ENCODE measurements around the gene F7.

Gene F7

DNA sequence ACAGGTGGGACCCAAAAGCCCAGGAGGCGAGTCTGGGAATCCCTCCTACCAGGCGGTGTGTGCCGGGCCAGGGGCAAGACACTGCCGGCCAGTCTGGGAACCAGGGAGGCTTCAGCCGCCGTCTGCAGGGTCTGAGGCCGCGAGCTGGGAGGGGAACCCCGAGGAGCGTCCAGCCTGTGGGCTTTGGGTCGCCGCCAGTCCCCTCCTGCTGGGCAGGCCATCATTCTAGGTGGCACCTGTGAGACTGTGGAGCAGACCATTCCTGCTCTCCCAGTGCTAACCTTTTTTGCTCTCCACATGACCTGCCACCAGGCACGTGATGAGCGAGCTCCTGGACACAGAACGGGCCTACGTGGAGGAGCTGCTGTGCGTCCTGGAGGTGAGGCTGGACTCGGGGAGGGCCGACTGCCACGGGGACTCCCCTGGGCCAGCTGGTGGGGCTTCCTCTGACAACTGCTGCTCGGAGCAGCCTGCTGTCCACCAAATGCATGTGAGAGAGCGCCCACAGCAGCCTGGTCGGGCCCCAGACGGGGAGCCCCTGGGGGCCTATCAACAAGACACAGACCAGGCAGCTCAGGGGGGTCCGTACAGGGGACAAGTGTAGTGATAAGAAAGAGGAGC lies 24.6 kb upstream of the F7 start:
- no peaks in the 10 kb centered on the region for H3K9me3 ChIP-seq (ENCODE audit: control insufficient read depth in 2 of 2, low read length in 2 of 2)
- H3K9ac ChIP-seq (ENCODE audit: low read length in 2 of 2) = no peak overlapping the region
- H3K27me3 ChIP-seq (ENCODE audit: control insufficient read depth in 1 of 2, insufficient read depth in 2 of 2, low read length in 2 of 2) = no peaks in the 10 kb centered on the region
- H3K4me3 ChIP-seq (ENCODE audit: low read length in 2 of 2) = no peak overlapping the region
- no peaks in the 10 kb centered on the region for H3K36me3 ChIP-seq (ENCODE audit: control insufficient read depth in 2 of 2, insufficient read depth in 2 of 2, low read length in 2 of 2)
- no peaks in the 10 kb centered on the region for H3K4me1 ChIP-seq (ENCODE audit: control insufficient read depth, insufficient read depth, low read length)
- no peak overlapping the region for H3K27ac ChIP-seq (ENCODE audit: low read length)

DNA sequence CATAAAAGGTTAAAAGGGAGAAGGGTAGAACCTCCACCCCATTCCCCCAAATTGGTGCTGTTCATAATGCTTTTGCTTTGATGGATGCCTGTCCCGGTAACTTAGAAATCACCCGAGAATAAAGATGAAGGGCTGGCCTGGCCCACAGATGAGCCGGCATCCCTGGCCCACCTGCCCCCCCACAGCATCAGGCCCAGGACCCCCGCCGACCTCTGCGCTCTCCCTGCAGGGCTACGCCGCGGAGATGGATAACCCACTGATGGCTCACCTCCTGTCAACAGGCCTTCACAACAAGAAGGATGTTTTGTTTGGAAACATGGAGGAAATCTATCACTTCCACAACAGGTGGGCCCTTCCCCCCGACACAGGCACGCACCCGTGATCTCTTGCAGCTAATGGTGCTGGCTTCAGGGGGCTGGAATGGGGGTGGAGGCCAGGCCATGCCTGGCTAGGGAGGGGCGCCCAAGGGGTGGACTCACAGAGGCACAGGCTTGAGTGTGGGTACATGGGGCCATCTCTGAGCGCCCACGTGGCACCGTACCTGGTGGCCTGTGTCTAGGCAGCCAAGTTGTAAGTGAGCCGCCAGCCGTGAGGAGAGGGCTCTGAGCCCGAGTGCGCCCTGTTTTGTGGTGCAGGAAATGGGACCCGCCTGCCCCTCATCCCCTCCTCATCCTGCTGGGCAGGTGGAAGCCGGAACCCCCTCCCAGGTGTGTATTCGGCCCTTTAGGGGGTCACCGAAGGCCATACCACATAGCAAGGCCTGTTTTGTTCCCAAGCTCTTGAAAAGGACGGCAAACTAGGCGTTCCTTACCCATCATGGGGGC lies 23.2 kb upstream of the F7 start:
- H3K36me3 ChIP-seq (ENCODE audit: control insufficient read depth in 2 of 2, insufficient read depth in 2 of 2, low read length in 2 of 2) = no peaks in the 10 kb centered on the region

GRCh38 chr13:113083022-113083373 lies 22.6 kb upstream of the F7 start:
- H3K4me1 ChIP-seq (ENCODE audit: control insufficient read depth, insufficient read depth, low read length) = no peaks in the 10 kb centered on the region
- H3K27me3 ChIP-seq (ENCODE audit: control insufficient read depth in 1 of 2, insufficient read depth in 2 of 2, low read length in 2 of 2) = peaks cover 0 to 2% of the 10 kb centered on the region in 2 donors
- H3K9ac ChIP-seq (ENCODE audit: low read length in 2 of 2) = no peak overlapping the region
- no peaks in the 10 kb centered on the region for H3K36me3 ChIP-seq (ENCODE audit: control insufficient read depth in 2 of 2, insufficient read depth in 2 of 2, low read length in 2 of 2)
- no peaks in the 10 kb centered on the region for H3K9me3 ChIP-seq (ENCODE audit: control insufficient read depth in 2 of 2, low read length in 2 of 2)
- no peak overlapping the region for H3K27ac ChIP-seq (ENCODE audit: low read length)
- no peak overlapping the region for H3K4me3 ChIP-seq (ENCODE audit: low read length in 2 of 2)

More for the DNA sequence above, 23.2 kb upstream of the F7 start:
- Histone ChIP-seq H3K9ac (ENCODE audit: low read length in 2 of 2) (no peak overlapping the region), H3K4me3 (ENCODE audit: low read length in 2 of 2) (no peak overlapping the region), H3K27me3 (ENCODE audit: control insufficient read depth in 1 of 2, insufficient read depth in 2 of 2, low read length in 2 of 2) (no peaks in the 10 kb centered on the region), H3K4me1 (ENCODE audit: control insufficient read depth, insufficient read depth, low read length) (no peaks in the 10 kb centered on the region), H3K9me3 (ENCODE audit: control insufficient read depth in 2 of 2, low read length in 2 of 2) (no peaks in the 10 kb centered on the region), H3K27ac (ENCODE audit: low read length) (no peak overlapping the region)

- Histone ChIP-seq H3K27me3 (ENCODE audit: control insufficient read depth in 1 of 2, insufficient read depth in 2 of 2, low read length in 2 of 2) (peaks cover 0 to 2% of the 10 kb centered on the region in 2 donors), H3K36me3 (ENCODE audit: control insufficient read depth in 2 of 2, insufficient read depth in 2 of 2, low read length in 2 of 2) (no peaks in the 10 kb centered on the region), H3K4me3 (ENCODE audit: low read length in 2 of 2) (no peak overlapping the region), H3K27ac (ENCODE audit: low read length) (no peak overlapping the region), H3K9me3 (ENCODE audit: control insufficient read depth in 2 of 2, low read length in 2 of 2) (no peaks in the 10 kb centered on the region), H3K4me1 (ENCODE audit: control insufficient read depth, insufficient read depth, low read length) (no peaks in the 10 kb centered on the region), H3K9ac (ENCODE audit: low read length in 2 of 2) (no peak overlapping the region)
Measured at GRCh38 chr13:113083402-113084061, 22.1 kb upstream of the F7 start.

DNA sequence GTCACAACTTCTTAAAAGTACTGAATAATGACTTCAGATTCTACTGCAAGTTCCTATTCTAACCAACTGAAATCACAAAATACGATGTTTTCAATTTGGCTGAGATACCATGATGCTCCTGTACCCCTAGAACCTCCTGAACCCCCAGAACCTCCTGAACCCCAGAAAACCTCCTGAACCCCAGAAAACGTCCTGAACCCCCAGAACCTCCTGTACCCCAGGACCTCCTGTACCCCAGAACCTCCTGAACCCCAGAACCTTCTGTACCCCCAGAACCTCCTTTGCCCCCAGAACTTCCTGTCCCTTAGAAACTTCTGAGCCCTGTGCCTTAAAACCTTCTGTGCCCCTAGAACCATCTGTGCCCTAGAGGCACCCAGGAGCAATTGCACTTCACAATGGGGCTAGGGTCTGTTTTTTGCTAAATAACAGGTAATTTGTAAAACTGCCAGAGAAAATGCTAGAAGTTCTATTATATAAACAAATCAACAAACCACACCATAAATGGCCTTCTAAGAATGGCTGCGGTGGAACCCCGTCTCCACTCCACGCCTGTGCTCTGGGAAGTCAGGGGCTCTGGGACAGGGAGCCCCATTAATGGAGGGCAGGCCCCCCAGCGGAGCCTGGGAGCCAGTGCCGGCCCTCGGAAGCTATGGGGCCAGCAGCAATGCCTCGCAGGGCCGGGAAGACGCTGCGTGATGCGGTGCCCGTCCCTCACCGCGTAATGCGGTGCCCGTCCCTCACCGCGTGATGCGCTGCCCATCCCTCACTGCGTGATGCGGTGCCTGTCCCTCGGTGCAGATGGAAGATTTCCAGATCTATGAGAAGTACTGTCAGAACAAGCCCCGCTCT lies 21.3 kb upstream of the F7 start:
- Histone ChIP-seq H3K4me1 (ENCODE audit: control insufficient read depth, insufficient read depth, low read length) (no peaks in the 10 kb centered on the region), H3K36me3 (ENCODE audit: control insufficient read depth in 2 of 2, insufficient read depth in 2 of 2, low read length in 2 of 2) (no peaks in the 10 kb centered on the region), H3K9me3 (ENCODE audit: control insufficient read depth in 2 of 2, low read length in 2 of 2) (no peaks in the 10 kb centered on the region), H3K9ac (ENCODE audit: low read length in 2 of 2) (no peak overlapping the region), H3K27me3 (ENCODE audit: control insufficient read depth in 1 of 2, insufficient read depth in 2 of 2, low read length in 2 of 2) (peaks cover 0 to 2% of the 10 kb centered on the region in 2 donors), H3K4me3 (ENCODE audit: low read length in 2 of 2) (no peak overlapping the region), H3K27ac (ENCODE audit: low read length) (no peak overlapping the region)

GRCh38 chr13:113084943-113085540 lies 20.5 kb upstream of the F7 start:
- H3K36me3 ChIP-seq (ENCODE audit: control insufficient read depth in 2 of 2, insufficient read depth in 2 of 2, low read length in 2 of 2) = no peaks in the 10 kb centered on the region
- H3K9ac ChIP-seq (ENCODE audit: low read length in 2 of 2) = no peak overlapping the region
- no peak overlapping the region for H3K4me3 ChIP-seq (ENCODE audit: low read length in 2 of 2)
- H3K27me3 ChIP-seq (ENCODE audit: control insufficient read depth in 1 of 2, insufficient read depth in 2 of 2, low read length in 2 of 2) = peaks cover 0 to 2% of the 10 kb centered on the region in 2 donors
- H3K9me3 ChIP-seq (ENCODE audit: control insufficient read depth in 2 of 2, low read length in 2 of 2) = no peaks in the 10 kb centered on the region
- H3K4me1 ChIP-seq (ENCODE audit: control insufficient read depth, insufficient read depth, low read length) = no peaks in the 10 kb centered on the region
- no peak overlapping the region for H3K27ac ChIP-seq (ENCODE audit: low read length)

- H3K9me3 ChIP-seq (ENCODE audit: control insufficient read depth in 2 of 2, low read length in 2 of 2) = no peaks in the 10 kb centered on the region
- no peak overlapping the region for H3K9ac ChIP-seq (ENCODE audit: low read length in 2 of 2)
- no peaks in the 10 kb centered on the region for H3K4me1 ChIP-seq (ENCODE audit: control insufficient read depth, insufficient read depth, low read length)
- H3K4me3 ChIP-seq (ENCODE audit: low read length in 2 of 2) = no peak overlapping the region
- no peak overlapping the region for H3K27ac ChIP-seq (ENCODE audit: low read length)
- no peaks in the 10 kb centered on the region for H3K36me3 ChIP-seq (ENCODE audit: control insufficient read depth in 2 of 2, insufficient read depth in 2 of 2, low read length in 2 of 2)
- H3K27me3 ChIP-seq (ENCODE audit: control insufficient read depth in 1 of 2, insufficient read depth in 2 of 2, low read length in 2 of 2) = peaks cover 0 to 2% of the 10 kb centered on the region in 2 donors
Measured at GRCh38 chr13:113086031-113086750, 19.4 kb upstream of the F7 start.

- no peak overlapping the region for H3K27ac ChIP-seq (ENCODE audit: low read length)
- no peak overlapping the region for H3K9ac ChIP-seq (ENCODE audit: low read length in 2 of 2)
- no peaks in the 10 kb centered on the region for H3K9me3 ChIP-seq (ENCODE audit: control insufficient read depth in 2 of 2, low read length in 2 of 2)
- H3K27me3 ChIP-seq (ENCODE audit: control insufficient read depth in 1 of 2, insufficient read depth in 2 of 2, low read length in 2 of 2) = peaks cover 0 to 2% of the 10 kb centered on the region in 2 donors
- no peak overlapping the region for H3K4me3 ChIP-seq (ENCODE audit: low read length in 2 of 2)
- no peaks in the 10 kb centered on the region for H3K36me3 ChIP-seq (ENCODE audit: control insufficient read depth in 2 of 2, insufficient read depth in 2 of 2, low read length in 2 of 2)
- no peaks in the 10 kb centered on the region for H3K4me1 ChIP-seq (ENCODE audit: control insufficient read depth, insufficient read depth, low read length)
Measured at GRCh38 chr13:113086991-113087922, 18.3 kb upstream of the F7 start.

DNA sequence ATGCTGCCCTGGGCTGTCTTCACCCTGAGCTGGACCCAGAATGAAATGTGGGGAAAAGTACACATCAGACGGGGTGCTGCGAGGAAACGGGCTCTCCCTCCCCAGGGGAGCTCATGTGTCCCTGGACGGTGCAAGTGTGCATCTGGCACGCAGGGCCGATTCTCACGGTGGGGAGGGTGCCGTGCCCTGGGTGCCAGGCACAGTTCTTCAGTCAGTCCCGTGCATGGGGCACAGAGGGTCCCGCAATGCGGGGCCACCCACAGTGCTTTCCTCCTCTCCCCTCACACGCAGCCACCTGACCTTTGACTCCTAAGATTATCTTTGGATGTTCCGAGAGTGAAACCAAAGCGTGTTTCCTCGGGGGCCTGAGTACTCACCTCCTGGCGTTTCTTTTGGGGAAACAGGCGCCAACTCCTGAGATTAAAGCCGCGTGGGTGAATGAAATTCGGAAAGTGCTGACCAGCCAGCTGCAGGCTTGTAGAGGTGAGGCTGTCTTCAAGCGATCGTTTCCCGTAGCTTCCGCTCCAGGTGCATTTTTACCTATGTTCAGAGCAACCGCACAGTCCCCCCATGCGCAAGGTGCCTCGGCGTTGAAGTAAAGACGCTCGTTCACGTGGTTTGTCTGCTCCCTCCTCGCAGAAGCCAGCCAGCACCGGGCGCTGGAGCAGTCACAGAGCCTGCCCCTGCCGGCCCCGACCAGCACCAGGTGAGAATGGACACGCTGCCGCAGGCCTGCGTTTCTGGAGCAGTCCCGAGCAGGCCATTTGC lies 17.5 kb upstream of the F7 start:
- H3K4me3 ChIP-seq (ENCODE audit: low read length in 2 of 2) = no peak overlapping the region
- H3K4me1 ChIP-seq (ENCODE audit: control insufficient read depth, insufficient read depth, low read length) = no peaks in the 10 kb centered on the region
- no peak overlapping the region for H3K27ac ChIP-seq (ENCODE audit: low read length)
- H3K36me3 ChIP-seq (ENCODE audit: control insufficient read depth in 2 of 2, insufficient read depth in 2 of 2, low read length in 2 of 2) = no peaks in the 10 kb centered on the region
- H3K9me3 ChIP-seq (ENCODE audit: control insufficient read depth in 2 of 2, low read length in 2 of 2) = no peaks in the 10 kb centered on the region
- peaks cover 0 to 2% of the 10 kb centered on the region in 2 donors for H3K27me3 ChIP-seq (ENCODE audit: control insufficient read depth in 1 of 2, insufficient read depth in 2 of 2, low read length in 2 of 2)
- H3K9ac ChIP-seq (ENCODE audit: low read length in 2 of 2) = no peak overlapping the region
